Measurements from ENCODE around the gene CST5.

DNA sequence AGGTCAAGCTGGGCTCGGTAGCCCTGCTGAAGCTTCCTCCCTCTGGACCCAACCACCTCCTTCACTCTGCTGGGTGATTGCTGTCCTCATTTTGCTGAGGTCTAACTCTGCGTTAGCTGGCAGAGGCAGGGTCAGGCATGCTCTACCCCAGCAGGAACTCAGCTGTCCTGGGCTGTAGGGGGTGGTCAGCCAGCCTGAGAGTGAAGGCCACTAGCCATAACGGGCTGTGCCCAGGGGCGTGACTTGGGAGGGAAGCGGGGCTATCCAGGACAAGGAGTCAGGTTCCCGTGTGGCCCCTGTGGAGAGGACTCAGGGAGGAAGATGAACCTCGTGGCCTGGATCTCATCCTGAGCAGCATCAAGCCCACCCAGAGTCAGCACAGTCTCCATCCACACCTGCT, 761 bp downstream of the CST5 start:
- no peak for TF ChIP-seq POLR2A (IDR thresholded peaks at IDR 0.05)
- TF ChIP-seq, protein P1, sequence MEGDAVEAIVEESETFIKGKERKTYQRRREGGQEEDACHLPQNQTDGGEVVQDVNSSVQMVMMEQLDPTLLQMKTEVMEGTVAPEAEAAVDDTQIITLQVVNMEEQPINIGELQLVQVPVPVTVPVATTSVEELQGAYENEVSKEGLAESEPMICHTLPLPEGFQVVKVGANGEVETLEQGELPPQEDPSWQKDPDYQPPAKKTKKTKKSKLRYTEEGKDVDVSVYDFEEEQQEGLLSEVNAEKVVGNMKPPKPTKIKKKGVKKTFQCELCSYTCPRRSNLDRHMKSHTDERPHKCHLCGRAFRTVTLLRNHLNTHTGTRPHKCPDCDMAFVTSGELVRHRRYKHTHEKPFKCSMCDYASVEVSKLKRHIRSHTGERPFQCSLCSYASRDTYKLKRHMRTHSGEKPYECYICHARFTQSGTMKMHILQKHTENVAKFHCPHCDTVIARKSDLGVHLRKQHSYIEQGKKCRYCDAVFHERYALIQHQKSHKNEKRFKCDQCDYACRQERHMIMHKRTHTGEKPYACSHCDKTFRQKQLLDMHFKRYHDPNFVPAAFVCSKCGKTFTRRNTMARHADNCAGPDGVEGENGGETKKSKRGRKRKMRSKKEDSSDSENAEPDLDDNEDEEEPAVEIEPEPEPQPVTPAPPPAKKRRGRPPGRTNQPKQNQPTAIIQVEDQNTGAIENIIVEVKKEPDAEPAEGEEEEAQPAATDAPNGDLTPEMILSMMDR (IDR thresholded peaks at IDR 0.05): no peak

Measured in right lobe of liver (tissue), 4 donors.